Superior temporal gyrus (tissue), 1 donor: ENCODE results near the gene LAMA2.

Experiments used
- DNase-seq: peaks from one replicate; pipeline ENCODE4 v3.0.0-alpha.2; 2016; ENCODE audit errors: extremely low spot score

The LAMA2 gene

DNA sequence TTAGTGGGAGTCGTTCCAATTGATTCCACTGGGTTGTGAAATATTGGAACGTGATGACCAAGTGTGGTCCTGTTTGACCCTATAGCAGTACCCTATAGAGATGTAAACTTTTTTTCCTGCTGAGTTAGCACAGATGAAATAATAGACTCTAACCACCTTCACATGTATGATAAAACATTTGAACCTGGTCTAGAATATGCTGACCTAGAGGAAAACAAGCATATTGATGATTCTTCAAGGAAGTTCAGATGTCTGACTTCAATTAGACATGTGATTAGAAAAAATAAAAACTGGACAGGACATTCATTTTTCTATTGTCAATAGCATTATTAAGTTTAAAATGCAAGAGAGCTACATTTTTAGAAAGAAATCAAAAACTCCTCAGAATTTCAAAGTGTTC, 424.9 kb downstream of the LAMA2 start:
- no peak for DNase-seq

DNA sequence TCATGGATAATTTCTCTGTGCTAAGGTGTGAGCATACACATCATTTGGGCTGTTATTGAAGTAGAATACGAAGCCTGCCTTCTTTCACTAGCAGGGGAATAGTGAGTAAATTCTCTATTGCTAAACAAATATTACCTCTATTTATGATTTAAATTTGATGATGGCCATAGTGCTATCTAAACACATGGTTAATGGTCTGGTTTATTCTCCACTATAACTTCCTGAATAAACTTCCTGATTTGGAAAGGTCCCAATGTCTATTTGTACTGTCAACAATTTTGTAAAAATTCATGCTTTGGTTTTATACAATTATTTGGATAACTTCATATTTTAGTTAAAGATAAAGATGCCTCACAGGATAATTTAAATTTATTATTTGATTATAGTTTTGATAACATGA, 426.2 kb downstream of the LAMA2 start:
- DNase-seq, result no peak

DNA sequence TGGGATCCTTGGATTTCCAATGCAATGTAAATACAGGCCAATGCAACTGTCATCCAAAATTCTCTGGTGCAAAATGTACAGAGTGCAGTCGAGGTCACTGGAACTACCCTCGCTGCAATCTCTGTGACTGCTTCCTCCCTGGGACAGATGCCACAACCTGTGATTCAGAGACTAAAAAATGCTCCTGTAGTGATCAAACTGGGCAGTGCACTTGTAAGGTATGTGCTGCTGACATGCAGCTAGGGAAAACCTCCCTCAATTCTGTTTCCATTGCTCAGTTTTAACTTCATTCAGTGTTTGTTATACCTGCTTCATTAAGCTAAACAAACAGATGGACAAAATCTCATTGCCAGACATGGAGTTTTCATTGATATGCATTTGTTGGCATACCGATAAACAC, 429.9 kb downstream of the LAMA2 start:
- no peak for DNase-seq

DNA sequence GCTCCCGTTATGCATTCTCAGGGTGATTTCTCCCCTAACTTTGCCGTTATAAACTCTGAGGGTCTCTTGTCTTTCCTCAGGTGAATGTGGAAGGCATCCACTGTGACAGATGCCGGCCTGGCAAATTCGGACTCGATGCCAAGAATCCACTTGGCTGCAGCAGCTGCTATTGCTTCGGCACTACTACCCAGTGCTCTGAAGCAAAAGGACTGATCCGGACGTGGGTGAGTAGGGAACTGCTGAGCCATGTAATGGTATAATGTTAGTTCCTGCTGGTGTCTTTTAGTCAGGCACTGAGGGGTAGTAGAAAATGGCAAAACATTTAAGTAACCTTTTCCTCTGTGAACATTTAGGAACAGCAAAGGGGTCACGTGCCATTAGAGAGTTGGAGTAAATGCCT, 431.6 kb downstream of the LAMA2 start:
- peak; percentile 45 for DNase-seq

DNA sequence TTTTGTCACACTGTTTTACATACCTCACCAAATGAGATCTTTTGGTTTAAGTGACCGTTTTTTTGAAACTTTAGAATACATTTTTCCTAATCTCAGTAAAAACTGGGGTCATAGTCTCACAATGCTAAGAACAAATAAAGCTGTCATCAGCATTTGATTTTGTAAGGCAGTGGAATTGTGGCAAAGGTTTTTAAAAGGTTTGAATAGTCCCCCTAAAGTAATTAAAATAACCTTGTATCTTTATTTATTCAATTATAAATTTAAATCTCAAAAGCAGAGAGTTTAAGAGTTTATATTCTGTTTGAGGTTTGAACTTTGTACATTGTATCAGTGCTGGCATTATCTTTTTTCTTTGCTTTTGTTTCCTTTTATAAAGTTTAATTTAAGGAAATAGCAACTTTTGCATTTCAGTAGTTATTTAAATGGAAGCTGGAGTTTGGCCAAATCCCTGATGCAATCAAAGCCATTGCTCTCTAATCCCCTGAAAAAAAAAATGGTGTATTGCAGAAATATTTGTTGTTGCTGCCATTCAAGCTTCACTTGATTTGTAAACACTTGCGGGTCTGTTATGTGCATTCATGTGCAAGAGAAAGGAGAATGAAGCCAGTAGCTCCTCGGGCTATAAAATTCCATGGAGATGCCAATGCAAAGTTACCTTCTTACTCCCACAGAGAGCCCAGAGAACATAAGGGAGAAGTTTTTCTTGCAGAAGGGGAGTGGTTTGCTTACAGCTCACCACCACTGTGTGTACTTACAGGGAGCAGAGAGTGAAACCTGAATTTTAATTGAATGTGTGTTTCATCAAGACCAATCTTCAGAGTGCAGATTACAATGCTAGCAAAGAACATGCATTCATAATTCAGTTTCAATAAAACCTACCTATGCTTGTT, 435.2 kb downstream of the LAMA2 start:
- DNase-seq, result no peak

DNA sequence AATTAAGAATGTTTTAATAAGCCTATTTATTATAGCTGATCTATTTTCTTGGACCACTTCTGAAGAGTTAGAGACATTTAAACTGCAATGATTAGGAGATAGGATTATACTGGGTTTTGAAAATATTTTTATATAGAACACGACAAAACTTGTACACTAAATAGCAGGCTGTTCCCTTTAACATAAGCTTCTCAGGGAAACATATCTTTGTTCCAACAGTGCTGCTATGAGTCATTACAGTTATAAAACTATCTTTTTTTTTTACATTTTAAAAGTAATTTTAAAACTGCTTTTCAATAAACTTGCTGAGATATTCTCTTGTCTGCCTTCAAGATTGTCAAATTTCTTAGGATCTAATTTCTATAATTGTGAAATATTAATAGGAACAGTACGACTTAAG, 438.0 kb downstream of the LAMA2 start:
- DNase-seq, result no peak

DNA sequence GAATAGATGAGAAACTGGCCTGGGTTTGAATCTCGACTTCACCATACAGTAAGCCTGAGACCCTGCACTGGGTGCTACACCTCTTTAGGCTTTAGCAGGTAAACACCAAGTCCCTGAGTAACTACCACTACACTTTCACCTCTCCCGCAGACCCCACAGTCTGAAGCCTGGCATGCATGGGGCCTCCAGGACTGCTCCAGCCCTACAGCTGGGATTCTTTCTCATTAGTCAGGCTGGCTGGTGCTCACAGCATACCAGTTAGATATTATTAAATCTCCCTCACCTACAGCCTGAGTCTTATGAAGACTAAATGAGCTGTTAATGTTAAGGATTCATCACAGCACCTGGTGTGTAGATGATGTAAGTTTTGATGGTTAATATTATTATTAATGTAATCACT, 438.4 kb downstream of the LAMA2 start:
- DNase-seq, result no peak

DNA sequence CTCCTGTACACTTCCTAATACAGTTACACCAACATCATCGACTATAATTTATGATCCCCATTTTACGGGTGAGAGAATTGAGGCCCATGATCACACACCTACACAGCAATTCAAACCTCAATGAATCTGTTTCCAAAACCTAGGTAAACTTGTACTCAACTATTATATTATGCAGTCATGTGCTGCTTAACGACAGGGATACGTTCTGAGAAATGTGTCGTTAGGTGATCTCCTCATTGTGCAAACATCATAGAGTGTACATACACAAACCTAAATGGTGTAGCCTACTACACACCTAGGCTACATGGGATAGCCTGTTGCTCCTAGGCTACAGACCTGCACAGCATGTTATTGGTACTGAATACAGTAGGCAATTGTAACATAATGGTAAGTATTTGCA, 441.4 kb downstream of the LAMA2 start:
- no peak for DNase-seq

DNA sequence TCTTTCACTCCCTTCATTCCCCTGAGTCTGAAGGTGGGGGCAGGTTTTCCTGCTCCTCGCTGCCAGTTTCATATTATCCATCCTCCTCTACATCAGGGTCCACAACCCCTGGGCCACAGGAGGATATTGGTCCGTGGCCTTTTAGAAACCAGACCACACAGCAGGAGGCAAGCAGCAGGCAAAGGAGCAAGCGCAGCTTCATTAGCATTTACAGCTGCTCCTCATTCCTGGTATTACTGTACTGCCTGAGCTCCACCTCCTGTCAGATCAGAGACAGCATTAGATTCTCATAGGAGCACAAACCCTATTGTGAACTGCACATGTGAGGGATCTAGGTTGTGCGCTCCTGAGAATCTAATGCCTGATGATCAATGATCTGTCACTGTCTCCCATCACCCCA, 446.7 kb downstream of the LAMA2 start:
- DNase-seq, result no peak

DNA sequence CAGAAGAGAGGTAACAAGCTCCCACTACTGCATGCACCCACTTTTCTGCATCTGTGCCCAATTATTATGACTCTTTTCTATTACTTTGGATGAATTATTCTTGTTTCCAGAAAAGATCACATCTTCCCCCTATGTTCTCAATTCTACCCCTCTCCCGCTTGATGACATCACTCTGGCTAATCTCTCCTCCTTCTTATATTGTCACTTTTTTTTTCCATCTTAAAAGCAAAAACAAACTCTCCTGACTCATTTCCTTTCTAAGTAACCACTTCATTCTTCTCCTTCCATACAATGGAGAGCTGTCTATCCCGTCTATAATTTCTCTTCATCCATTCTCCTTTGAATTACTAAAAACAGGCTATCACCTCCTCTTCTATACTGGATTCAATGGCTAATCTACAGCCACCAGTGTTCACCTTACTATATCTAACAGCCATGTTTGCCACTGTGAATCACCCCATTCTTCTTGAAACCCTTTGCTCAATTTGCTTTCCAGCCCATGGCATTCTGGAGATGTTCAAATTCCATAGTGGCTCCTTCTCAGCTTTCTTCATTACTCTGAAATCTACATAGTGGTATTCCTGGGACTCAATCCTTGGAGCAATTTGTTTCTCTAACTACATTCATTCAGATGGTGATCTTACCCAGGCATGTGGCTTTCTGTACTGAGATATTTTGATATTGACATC, 448.7 kb downstream of the LAMA2 start:
- no peak for DNase-seq

DNA sequence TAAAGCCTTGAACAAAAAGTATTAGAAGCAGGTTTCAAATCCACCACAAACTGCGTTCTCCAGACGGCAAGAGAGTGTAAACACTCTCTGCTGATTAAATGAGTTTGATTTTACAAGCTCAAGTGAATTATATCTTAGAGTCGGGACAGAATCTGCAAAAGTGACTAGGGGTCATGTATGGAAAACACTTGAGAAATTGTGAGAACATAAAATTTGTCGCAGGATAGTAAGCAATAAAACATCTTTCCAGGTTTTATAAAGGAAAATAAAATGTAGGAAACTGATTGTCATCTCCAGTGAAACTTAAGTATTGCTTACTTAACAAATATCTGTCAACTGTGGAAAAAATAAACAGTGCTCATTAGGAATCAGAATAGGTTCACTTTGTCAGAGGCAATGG, 452.9 kb downstream of the LAMA2 start:
- DNase-seq, result no peak

DNA sequence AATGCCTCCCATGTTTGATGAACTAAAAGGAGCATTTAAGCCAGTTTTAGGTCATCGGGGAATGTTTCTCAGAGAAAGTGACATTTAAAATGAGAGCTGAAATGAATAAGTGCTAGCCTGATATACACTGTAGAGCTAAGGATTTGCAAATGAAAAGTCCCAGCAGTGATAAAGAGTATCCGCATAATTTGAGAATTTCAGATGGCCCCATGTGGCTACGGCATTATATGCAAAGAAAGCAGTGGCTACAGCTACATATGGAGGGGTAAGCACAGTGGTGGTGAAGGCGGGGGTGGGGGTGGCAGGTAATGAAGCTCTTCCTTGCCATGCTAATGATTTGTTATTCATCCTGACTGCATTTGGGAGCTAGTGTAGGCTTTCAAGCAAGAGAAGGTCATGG, 455.7 kb downstream of the LAMA2 start:
- DNase-seq, result no peak

DNA sequence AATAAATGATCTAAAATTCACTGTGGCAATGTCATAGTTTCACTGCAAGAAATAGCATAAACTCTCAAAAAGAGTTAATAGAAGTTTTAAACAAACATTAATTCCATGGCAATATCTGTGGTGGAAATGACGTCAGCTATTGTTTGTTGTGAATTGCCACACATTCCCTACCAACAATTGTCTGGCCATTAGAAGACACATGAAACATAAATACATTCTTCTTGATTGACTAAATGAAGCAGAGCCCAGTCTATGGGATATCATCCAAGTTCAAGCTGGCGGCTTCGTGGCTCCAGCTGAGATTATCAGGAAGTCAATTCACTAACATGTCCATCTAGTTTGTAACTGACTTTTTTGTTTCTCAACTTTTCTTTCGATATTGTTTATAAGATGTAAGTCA, 458.0 kb downstream of the LAMA2 start:
- DNase-seq, result no peak

DNA sequence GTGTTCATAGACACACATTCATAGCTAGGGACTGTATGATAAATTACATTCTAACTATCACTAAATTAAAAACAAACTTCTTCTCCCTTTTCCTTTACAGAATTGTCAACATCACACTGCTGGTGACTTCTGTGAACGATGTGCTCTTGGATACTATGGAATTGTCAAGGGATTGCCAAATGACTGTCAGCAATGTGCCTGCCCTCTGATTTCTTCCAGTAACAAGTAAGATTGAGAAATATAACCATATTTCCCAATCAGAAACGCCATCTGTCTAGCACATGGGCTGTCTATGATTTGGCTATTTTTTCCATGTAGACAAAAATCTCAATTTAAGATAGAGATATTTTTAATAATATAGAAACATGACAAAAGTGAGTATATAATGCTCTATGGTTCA, 459.3 kb downstream of the LAMA2 start:
- no peak for DNase-seq

DNA sequence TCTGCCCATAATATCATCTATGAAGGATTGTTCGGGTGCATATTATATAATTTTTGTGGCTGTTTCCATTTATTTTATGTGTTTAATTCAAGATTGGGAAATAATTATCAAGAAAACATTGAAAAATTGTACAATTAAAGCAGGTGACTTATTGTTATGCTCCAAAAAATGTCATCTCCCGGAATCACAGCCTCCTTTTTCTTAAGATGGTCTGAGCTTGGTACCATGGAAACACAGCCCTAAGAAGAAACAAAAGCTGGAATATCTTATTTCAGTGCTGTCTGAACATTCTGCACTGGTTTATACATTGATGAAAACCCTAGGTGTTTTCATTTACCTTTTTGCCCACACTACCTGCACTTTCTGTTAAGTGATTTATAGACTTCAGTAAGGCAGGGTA, 459.9 kb downstream of the LAMA2 start:
- DNase-seq, result no peak

DNA sequence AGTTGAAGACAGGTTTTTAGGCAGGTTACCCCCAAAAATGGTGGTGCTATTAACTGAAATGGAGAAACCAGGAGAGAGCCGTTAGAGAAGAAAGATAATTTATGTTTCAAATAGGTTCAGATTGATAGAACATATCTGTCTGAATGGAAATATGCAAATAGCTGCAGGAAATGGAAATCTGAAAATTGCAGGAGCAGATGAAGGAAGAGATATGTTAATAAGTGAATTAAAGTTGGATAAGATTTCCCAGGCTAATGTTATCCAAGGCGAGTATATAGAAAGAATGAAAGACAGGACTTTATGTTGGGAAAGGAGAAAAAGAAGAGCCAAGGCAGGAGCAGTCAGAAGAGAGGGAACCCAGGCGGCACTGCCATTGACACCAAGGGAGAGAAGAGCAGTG, 461.4 kb downstream of the LAMA2 start:
- DNase-seq, result no peak

DNA sequence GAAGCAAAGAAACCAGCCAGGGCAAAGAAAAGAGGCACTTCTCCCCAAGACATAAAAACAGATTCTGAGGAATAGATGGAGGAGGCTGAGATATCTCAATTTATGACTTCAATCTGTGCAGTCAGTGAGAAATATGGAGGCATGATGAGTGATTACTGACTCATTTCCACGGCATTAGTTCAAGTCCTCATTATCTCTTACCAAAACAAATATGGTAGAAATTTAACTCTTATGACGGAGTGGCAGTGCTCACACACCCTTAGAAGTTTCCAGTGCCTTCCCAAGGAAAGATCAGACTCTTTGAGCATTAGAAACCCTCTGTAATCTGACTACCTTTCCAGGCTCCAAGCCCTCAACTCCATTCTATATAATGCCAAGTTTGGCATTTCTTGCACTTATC, 463.0 kb downstream of the LAMA2 start:
- no peak for DNase-seq

DNA sequence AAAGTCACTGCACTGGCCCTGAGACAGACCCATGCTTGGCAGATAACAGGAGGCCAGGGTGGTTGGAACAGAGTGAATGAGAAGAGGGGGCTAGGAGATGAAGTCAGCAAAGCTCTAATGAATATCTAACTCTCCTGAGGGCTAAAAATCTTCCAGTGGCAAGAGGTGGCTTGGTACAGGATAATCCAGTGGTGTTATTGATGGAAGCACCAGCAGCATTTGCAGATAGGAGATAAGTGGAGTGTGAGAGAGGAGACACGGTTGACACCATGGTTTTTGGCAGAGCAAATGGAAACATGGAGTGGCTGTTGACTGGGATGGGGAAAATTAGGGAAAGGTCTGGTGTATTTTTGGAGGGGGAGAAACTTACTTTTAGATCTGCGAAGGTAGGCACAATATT, 464.0 kb downstream of the LAMA2 start:
- no peak for DNase-seq

DNA sequence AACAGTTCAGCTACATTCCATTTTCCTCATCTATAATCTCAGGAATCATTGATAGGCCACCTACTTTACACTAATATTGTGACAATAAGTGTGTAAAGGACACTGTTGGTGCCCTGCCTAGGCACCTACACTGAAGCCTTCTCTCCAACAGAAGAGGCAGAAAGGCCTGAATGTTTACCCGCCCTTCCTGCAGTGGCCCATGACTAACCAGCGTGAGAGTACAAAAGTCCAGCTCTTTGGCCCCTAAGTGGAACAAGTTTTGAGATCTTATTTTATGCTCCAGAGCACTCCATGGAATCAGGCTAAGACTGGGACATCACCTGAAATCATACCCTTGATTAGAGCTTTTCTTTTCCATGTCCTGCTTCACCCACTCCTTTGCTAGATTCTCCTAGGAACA, 467.3 kb downstream of the LAMA2 start:
- DNase-seq, result no peak

DNA sequence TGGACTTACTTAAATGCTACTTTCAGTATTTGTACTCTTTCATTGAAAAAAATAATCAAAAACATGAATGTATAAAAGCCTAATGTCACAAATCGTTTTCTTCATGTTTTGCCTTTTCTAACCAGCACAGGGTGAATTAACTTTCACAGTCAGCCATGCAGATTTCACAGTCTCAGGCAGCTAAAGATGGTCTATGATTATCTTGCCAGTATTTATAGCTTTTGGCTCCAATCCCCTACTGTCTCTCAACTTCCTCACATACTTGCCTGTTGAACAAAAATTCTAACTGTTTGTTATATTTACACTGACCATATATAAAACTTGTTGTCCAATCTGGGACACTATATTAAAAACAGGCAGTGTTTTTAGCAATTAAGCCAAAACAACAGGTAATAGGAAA, 468.9 kb downstream of the LAMA2 start:
- DNase-seq, result no peak

DNA sequence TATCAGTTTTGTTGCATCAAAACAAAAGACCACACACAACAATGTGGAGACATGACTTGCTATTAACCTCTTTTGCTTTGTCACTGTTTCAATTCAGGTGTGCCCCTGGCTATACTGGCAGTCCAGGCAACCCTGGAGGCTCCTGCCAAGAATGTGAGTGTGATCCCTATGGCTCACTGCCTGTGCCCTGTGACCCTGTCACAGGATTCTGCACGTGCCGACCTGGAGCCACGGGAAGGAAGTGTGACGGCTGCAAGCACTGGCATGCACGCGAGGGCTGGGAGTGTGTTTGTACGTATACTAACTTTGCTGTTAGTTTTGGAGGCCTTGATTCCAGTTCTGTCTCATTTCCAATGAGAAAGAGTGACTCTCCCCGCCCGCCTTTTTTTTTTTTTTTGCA, 470.1 kb downstream of the LAMA2 start:
- DNase-seq, result no peak

DNA sequence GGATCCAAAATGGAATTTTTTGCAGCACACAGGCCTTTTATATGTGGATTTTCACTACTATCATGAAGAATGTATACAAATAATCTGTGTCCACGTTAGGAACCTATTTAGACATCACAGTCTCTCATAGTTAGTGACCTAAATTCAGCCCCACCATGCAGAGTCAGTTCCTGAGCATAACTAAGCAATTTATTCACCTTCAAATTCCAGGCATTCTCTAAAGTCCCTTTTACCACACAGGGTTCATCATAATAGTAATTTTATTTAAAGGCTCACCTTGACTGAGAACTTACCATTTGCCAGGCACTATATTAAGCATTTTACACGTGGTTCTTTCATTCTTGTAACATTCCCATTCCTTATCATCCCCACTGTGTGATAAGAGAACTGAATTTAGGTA, 473.2 kb downstream of the LAMA2 start:
- DNase-seq, result no peak
